IPS-15b (cell line): ENCODE results near the gene EXOC6B.

Experiments used
- H3K27me3 ChIP-seq: one replicate; pipeline ENCODE4 v1.6.1; 2013; ENCODE audit warnings: low read length; ENCODE audit not compliant: control insufficient read depth, insufficient read depth
- H3K36me3 ChIP-seq: one replicate; pipeline ENCODE4 v1.6.1; 2013; ENCODE audit warnings: low read length; ENCODE audit not compliant: control insufficient read depth, insufficient read depth
- H3K4me1 ChIP-seq: one replicate; pipeline ENCODE4 v1.6.1; 2013; ENCODE audit warnings: mild to moderate bottlenecking, low read length; ENCODE audit not compliant: control insufficient read depth, insufficient read depth
- H3K4me3 ChIP-seq: one replicate; pipeline ENCODE4 v1.5.1; 2013; ENCODE audit warnings: low read depth, low read length
- H3K9ac ChIP-seq: one replicate; pipeline ENCODE4 v1.6.1; 2013; ENCODE audit warnings: low read depth, mild to moderate bottlenecking, low read length
- H3K9me3 ChIP-seq: one replicate; pipeline ENCODE4 v1.6.1; 2013; ENCODE audit warnings: mild to moderate bottlenecking, low read length; ENCODE audit not compliant: control insufficient read depth, insufficient read depth

Gene EXOC6B

DNA sequence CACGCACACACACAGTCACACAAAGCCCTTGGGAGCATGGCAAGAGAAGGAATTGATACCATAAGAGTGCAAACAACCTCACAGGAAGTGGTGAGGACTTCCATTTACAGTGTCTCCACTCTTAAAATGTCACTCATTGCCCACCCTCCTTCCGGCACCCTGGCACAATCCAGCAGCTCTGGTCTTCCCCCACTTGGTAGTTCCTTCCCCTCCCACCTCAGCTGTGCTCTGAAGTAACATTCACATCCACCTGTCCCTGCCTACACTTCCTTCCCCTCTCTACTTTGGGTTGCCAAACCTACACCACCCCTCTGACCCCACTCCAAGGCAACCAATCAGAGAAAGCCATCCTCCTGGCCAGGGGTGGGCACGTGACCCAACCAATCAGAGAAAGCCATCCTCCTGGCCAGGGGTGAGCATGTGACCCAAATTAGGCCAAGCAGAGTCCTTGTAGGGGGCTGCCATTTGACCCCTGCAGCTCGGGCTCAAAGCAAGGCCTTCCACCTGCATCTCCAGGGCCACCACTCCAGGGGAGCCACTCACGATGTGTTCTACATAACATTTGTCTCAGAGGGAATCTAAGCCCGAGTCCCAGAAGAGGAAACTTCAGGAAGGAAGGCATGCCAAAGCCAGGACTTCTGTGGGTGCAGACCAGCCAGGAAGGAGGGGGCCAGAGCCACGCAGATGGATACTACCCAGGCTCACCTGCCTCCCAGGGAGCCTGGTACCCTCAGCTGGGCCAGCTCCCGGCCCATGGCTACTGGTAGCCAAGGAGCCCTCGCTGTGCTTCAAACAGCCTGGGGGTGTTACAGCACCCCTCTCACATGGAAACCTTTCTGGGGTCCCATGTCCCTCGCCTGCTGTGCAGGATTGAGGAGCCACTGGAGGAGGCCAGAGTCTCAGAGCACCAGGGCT, 699.4 kb downstream of the EXOC6B start:
- H3K36me3 ChIP-seq, result no peaks in the 10 kb centered on the region
- no peak overlapping the region for H3K9ac ChIP-seq
- H3K27me3 ChIP-seq, result no peaks in the 10 kb centered on the region
- no peak overlapping the region for H3K4me3 ChIP-seq
- peaks cover 5% of the 10 kb centered on the region for H3K4me1 ChIP-seq
- no peaks in the 10 kb centered on the region for H3K9me3 ChIP-seq
